ENCODE measurements around the gene SLC2A10.

SLC2A10 gene

GRCh38 chr20:46703435-46703834, 6.0 kb upstream of the SLC2A10 start:
- no peak for DNase-seq (ENCODE audit: low read depth)

GRCh38 chr20:46704714-46705377, 4.6 kb upstream of the SLC2A10 start:
- DNase-seq (ENCODE audit: low read depth): no peak

GRCh38 chr20:46705378-46705729, 4.1 kb upstream of the SLC2A10 start:
- DNase-seq (ENCODE audit: low read depth): no peak

GRCh38 chr20:46706242-46706641, 3.2 kb upstream of the SLC2A10 start:
- no peak for DNase-seq (ENCODE audit: low read depth)

- no peak for DNase-seq (ENCODE audit: low read depth)
Measured at GRCh38 chr20:46708172-46708860, 1.1 kb upstream of the SLC2A10 start.

GRCh38 chr20:46709055-46709458, 392 bp upstream of the SLC2A10 start:
- no peak for DNase-seq (ENCODE audit: low read depth)

GRCh38 chr20:46710153-46710913, 884 bp downstream of the SLC2A10 start:
- no peak for DNase-seq (ENCODE audit: low read depth)

GRCh38 chr20:46712056-46712636, 2.7 kb downstream of the SLC2A10 start:
- no peak for DNase-seq (ENCODE audit: low read depth)

GRCh38 chr20:46713957-46714834, 4.7 kb downstream of the SLC2A10 start:
- no peak for DNase-seq (ENCODE audit: low read depth)

- DNase-seq (ENCODE audit: low read depth): no peak
Measured at GRCh38 chr20:46715292-46715756, 5.9 kb downstream of the SLC2A10 start.

GRCh38 chr20:46717818-46718541, 8.5 kb downstream of the SLC2A10 start:
- DNase-seq (ENCODE audit: low read depth): no peak

- DNase-seq (ENCODE audit: low read depth): no peak
Measured at GRCh38 chr20:46720019-46720418, 10.6 kb downstream of the SLC2A10 start.

- DNase-seq (ENCODE audit: low read depth): no peak
Measured at GRCh38 chr20:46720776-46721425, 11.5 kb downstream of the SLC2A10 start.

GRCh38 chr20:46721476-46721875, 12.0 kb downstream of the SLC2A10 start:
- no peak for DNase-seq (ENCODE audit: low read depth)

- no peak for DNase-seq (ENCODE audit: low read depth)
Measured at GRCh38 chr20:46722450-46722849, 13.0 kb downstream of the SLC2A10 start.

GRCh38 chr20:46723039-46723438, 13.6 kb downstream of the SLC2A10 start:
- DNase-seq (ENCODE audit: low read depth): no peak

GRCh38 chr20:46724343-46724959, 15.0 kb downstream of the SLC2A10 start:
- no peak for DNase-seq (ENCODE audit: low read depth)

- no peak for DNase-seq (ENCODE audit: low read depth)
Measured at GRCh38 chr20:46725186-46726165, 16.0 kb downstream of the SLC2A10 start.

- DNase-seq (ENCODE audit: low read depth): no peak
Measured at GRCh38 chr20:46731770-46732169, 22.3 kb downstream of the SLC2A10 start.
